HG02642 (cell line): ENCODE data around the gene TP53INP2.
"Not testable (repeated sequence)": the region's sequence is repeated elsewhere in the genome, so short reads cannot be mapped to it uniquely, and the experiment has no call there.

ENCODE experiments used
- ATAC-seq: cut with Tn5 transposase; IDR thresholded peaks from one replicate; pipeline ENCODE4 v1.9.1; 2021; ENCODE audit warnings: mild to moderate bottlenecking; ENCODE audit not compliant: unreplicated experiment, poor library complexity

Gene TP53INP2

DNA sequence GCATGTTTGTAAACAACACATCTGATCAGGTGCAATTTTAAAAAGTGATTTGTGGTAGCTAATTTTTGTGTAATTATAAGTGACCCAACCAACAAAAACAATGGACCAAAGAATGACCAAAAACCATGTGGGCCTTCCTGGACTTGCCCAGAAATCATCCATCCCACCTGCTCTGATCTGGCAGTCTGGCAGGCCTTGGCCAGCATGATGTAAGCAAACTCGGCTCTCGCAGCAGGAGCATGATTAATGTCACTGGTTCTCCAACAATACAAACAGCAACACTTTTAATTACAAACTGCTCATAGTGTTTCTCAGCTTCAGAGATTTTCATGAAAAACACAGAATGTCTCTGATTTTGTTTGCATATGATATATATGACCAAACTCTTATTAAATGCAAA, 16.1 kb downstream of the TP53INP2 start:
- no peak for ATAC-seq

GRCh38 chr20:34722560-34722959, 18.4 kb downstream of the TP53INP2 start:
- not testable (repeated sequence) for ATAC-seq

GRCh38 chr20:34724172-34724571, 20.0 kb downstream of the TP53INP2 start:
- ATAC-seq = no peak

- ATAC-seq = no peak
These were observed 25.3 kb downstream of the TP53INP2 start for GRCh38 chr20:34729416-34729815.

GRCh38 chr20:34732523-34732922, 28.4 kb downstream of the TP53INP2 start:
- ATAC-seq = no peak

DNA sequence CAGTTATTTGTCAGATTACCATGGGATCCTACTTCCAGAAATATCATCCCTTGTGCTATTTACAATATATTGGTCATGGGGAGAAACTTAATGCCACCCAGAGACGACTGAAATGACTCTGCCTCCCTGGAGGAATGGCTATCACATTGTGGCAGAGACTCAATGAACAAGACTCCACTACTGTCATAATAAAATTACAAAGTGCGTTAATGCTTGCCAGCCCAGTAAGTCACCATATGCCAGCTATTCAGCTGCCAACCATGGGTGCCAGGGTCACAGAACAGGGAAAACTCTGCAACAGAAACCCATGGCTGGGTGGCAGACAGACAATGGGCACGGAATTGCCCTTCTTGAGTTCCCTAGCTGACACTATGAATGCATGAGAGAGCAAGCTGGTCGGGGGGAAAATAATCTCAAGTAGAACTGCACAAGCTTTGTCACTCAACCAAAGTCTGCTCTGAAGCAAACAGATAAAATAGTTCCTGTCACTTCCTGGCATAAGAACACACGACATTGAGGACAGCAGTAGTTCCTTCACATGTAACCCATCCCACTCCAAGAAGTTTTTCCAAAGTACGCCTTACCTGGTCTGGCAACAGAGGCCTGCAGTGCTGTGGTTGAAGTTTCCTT, 32.1 kb downstream of the TP53INP2 start:
- no peak for ATAC-seq

GRCh38 chr20:34743039-34743438, 38.9 kb downstream of the TP53INP2 start:
- no peak for ATAC-seq

DNA sequence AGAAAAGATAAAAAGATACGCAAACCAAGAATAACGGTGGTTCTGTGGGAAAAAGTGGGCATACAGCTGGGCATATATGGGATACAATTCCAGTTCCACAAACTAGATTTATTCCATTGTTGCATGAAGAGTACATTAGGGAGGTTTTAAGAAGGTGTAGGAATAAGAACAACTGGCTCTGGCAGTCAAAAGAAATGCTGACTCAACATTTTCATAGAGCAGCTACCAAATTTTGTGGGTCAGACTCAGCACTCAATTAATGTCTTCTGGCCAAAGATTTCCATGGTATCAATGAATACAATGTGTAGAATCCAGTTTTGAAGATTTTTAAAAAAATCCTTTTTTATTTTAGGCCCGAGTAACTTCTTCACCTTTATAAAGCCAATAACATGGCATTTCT, 40.2 kb downstream of the TP53INP2 start:
- no peak for ATAC-seq

DNA sequence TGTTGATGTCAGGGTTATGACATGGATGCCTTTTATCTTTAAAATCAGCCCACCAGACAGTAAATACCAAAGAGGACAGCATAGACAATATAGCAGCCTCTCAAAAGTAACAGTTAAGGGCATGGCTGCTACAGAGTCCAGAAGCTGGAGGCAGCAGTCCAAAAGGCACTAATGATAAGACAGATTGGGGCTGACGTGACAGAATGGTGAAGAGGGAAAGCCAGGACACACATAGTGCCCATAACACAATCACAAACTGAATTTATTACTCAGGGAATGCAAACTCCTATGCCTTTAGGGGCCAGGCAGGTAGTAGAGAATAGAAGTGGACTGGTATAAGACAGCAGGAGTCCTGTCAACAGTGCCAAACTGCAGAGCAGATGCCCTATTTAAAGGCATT, 40.7 kb downstream of the TP53INP2 start:
- ATAC-seq = no peak

DNA sequence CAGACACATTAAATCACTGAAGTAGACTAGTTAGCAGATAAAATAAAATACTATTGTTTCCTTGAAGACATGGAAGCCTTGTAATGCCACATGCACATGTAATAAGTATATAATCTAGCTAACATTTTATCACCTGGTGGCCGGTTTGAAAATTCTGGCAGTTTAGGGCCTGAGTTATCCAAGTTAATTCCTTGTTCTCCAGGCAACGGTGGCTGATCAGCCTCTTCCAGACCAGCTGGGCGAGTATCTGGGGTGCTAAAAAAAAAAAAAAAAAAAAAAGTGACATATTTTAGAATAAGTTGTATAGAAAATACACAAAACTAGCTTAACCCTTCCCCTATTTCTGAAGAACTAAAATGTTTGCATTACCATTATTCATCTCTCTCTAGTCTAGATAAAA, 42.5 kb downstream of the TP53INP2 start:
- ATAC-seq = no peak

- ATAC-seq = no peak
These were observed 43.3 kb downstream of the TP53INP2 start for GRCh38 chr20:34747479-34747878.

DNA sequence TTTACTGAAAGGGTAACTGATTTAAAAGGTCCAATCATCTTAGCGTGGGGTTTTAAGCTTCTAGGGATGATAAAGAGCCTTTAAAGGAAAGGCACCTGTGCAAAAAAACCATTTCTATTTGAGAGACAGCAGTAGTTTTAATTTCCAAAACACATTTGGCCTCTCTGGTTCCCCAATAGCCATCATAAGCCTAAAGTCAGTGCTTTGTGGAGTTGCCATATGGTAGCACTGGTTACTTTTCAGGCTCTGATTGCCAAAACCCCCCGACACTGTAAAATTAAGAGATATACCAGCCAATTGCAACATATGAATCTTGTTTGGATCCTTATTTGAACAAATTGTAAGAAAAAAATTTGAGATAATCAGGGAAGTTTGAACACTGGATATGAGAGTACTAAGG, 44.6 kb downstream of the TP53INP2 start:
- ATAC-seq = no peak

DNA sequence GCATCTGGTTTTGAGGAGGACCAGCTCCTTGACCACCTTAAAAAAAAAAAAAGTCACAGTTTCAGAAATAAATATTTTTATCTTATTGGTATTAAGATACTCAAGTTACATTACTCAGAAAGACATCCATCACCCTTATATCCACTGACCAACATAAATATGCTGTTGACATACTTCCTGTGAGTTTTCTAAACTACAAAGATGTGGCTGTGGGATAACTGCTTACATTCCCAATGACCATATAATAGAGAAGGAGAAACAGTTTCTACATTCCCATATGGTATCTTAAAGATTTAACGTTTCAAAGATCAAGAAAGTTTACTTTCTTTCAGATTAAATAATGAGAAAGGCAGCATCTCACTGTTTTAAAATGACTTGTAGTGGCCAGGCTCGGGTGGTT, 46.3 kb downstream of the TP53INP2 start:
- no peak for ATAC-seq

- no peak for ATAC-seq
These were observed 47.3 kb downstream of the TP53INP2 start for GRCh38 chr20:34751453-34751852.

GRCh38 chr20:34753706-34754461, 49.7 kb downstream of the TP53INP2 start:
- ATAC-seq = no peak

GRCh38 chr20:34754611-34755010, 50.5 kb downstream of the TP53INP2 start:
- ATAC-seq = no peak

GRCh38 chr20:34755367-34755766, 51.2 kb downstream of the TP53INP2 start:
- no peak for ATAC-seq

GRCh38 chr20:34762031-34762555, 57.9 kb downstream of the TP53INP2 start:
- ATAC-seq = no peak
